HG03139 (cell line): ENCODE results near the gene SPDYE2B.
"Not testable (repeated sequence)": the region's sequence is repeated elsewhere in the genome, so short reads cannot be mapped to it uniquely, and the experiment has no call there.

Experiments
- ATAC-seq: cut with Tn5 transposase; IDR thresholded peaks from one replicate; pipeline ENCODE4 v1.9.1; 2021; ENCODE audit not compliant: unreplicated experiment

Gene SPDYE2B, protein sequence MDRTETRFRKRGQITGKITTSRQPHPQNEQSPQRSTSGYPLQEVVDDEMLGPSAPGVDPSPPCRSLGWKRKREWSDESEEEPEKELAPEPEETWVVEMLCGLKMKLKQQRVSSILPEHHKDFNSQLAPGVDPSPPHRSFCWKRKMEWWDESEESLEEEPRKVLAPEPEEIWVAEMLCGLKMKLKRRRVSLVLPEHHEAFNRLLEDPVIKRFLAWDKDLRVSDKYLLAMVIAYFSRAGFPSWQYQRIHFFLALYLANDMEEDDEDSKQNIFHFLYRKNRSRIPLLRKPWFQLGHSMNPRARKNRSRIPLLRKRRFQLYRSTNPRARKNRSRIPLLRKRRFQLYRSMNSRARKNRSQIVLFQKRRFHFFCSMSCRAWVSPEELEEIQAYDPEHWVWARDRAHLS

DNA sequence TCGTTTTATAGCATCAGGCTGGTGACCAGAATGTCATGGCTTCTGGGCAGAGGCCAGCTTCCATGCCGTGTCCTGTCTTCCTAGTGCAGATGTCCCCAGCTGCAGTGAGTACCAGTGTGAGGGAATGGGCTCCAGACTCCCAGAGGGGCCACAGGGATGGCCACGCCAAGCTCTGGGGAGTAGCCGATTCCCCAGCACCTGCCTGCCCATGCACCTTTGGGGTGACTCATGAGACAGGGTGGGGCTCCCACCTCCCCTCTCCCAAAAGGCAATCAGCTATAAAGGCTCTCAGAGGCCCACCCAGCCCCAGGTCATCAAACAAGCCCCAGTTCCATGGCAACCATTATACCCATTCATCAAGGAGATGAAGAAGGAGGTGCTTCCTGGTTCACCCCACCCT lies at the start of gene SPDYE2B:
TSS of gene SPDYE2B (plus strand) at position 396 of the 400 bp plus-strand sequence. CDS start 2,030 bp downstream, outside the sequence.
- ATAC-seq, result not testable (repeated sequence)

DNA sequence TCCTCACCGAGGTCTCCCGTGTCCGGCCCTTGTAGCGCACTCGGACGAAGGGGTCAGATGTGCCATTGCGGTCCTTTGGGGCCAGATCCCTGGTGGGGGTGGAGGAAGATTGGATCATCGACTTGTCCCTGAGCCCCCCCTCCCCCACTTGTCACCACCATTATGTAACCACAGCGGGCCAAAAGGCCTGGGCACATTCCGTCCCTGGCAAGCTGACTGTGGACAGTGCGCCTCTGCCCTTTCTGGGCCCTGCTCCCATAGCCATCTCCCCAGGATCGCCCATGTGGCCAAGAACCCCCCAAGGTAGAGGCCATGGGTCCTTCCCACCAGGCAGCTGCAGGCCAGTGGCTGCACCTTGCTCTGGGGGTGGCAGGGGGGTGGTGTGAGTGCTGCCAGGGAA lies 47.8 kb upstream of the SPDYE2B start:
- ATAC-seq, result not testable (repeated sequence)

DNA sequence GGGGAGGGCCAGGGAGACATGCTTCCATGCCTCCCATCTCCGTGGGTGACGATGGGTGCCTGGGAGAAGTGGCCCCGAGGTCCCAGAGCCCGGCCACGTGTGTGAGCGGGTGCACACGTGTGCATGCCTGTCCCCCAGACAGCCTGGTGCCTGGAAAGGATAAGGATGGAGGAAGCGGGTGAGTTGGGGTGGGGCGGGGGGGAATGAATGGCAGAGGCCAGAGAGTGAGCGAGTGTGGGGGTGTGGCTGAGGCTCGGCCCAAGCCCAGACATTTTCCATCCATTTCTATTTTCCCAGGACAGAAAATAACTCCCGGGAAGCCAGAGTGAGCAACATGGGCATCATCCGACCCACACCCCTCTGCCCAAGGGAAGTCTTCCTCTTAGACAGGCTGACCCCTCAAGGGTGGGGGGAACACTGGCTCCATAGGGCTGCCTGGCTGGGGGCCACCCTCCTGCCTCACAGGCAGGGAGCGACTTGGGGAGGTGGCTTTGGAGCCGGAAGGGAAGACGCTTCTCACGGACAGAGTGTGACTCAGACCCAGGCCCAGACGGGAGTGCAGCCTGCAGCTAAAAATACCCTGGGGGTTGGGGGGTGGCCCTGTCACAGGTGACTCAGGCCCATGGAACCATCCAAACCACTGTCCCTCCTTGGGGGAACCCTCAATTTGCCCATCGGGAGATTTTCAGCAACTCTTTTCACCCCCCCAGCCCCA lies 45.5 kb upstream of the SPDYE2B start:
- not testable (repeated sequence) for ATAC-seq

DNA sequence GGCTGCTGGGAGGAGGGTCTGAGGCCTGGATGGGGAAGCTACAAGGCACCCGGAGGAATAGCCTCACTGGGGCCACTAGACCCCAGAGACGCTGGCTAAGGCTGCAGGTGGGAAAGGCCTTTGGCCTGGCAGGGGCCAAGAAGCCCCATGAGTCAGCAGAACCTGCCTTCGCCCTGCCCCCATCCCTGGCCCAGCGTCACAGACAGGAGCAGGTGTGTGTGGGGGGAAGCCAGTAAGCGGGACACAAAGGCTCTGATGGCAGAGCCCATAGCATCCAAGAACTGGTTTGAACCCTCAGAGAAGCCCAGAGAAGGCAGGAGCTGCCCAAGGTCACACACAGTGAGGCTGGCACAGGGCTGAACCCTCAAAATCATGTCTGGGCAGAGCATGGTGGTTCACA lies 43.3 kb upstream of the SPDYE2B start:
- ATAC-seq, result not testable (repeated sequence)

DNA sequence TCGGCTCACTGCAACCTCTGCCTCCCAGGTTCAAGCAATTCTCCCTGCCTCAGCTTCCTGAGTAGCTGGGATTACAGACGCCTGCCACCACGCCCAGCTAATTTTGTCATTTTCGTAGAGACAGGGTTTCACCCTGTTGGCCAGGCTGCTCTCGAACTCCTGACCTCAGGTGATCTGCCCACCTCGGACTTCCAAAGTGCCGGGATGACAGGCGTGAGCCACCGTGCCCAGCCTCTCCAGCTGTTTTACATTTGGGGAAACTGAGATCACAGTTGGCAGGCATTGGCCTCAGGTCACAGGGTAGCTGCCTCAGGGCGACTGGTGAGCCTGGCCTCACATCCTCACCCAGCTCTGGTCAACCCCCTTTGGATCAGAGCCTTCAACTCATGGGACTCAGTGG lies 40.4 kb upstream of the SPDYE2B start:
- not testable (repeated sequence) for ATAC-seq

DNA sequence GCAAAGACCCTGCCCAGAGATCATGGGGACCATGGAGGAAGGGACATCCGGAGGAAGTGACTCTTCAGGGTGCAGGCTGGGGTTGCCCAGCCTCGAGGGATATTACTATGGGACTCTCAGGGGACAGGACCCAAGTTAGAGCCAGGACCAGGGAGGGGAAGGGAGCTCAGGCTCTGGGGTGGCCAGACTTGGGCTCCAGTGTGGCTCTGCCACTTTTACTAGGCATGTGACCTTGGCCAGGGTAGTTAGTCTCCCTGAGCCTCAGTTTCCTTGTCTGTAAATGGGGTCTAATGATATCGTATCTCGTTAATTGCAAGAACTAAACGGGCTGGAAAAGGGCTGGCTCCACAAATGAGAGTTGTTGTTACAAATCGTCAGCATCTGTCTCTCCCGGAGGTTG lies 39.7 kb upstream of the SPDYE2B start:
- not testable (repeated sequence) for ATAC-seq

DNA sequence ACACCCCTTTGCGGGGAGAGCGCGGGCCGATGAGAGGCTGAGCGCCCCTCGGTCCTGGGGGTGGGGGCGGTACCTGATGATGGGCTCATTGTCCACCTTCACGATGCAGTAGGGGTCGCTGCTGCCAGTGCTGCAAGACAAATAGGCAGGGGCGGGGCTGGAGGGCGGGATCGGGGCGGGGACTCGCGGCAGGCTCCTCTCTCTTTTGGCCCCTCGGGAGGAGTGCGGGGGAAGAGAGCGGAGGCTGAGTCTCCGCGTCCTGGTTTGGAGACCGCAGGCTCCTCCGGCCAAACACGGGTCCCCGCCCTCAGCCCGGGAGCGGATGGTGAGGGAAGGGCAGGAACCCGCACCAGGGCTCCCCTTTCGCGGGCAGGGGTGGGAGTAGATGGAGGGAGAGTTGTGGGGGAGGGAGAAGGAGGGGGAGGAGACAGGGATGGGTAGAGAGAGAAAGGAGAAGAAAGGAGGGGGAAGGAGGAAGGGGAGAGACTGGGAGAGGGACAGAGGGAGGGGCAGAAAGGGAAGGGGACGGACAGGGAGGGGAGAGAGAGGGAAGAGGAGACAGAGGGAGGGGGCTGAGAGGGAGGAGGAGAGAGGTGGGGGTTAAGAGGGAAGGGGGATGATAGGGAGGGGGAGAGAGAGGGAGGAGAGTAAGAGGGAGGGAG lies 39.0 kb upstream of the SPDYE2B start:
- peak; percentile 35 for ATAC-seq

DNA sequence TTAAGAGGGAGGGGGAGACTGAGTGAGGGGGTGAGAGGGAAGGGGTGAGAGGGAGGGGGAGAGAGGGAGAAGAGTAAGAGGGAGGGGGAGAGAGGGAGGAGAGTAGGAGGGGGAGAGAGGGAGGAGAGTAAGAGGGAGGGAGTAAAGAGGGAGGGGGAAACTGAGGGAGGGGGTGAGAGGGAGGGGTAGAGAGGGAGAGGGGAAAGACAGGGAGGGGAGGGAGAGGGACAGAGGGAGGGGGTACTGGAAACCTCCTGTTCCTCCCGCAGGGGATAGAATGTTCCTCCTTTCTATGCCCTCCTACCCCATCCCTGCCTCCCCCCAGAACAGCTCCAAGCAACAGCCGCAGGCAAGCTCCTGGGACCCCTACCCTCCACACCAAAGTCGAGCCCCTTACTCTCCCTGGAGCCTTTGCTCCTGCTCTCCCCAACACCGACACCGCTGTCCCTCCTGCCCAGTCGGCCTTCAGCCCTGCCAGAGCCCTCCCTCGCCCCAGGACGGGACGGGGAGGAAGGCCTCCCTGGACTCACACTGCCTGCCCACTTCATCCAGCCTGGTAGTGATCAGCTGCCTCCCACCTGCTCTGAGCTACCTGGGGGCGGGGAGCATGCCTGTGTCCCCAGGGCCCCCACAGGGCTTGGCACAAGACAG lies 38.3 kb upstream of the SPDYE2B start:
- not testable (repeated sequence) for ATAC-seq

DNA sequence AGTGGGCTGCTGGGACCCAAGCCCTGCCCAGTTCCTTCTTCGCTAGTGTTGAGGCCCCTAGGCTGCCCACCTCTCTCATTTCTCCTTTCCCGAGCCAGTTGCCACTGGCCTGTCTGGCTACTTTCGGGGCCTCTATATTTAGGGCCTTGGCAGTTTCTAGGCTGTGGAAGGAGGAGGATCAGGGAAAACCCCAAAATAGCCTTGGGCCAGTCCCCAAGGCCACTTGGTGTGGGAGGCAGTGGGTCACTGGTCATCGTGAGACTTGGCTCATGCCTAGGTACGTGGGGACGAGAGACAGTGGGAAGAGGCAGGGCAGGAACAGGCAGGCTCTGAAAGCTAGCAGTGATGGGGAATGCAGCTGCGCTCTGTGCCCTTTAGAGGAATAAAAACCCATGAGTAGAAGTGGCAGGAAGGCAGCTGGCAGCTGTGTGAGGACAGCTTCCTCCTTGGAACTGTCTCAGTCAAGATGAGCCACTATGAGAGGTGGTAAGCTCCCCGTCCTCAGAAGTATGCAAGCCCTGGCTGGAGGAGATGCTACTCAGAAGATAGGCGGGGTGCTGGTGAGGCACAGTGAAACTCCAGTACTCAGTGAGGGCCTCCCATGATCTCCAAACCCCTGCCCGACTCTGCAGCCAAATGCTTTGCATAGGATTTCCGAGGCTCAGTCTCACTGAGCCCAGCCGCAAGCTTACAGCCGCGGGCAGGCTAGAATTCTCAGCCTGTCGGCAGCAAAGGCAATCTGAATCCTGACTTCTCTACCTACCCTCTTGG lies 36.4 kb upstream of the SPDYE2B start:
- peak; percentile 56 for ATAC-seq

DNA sequence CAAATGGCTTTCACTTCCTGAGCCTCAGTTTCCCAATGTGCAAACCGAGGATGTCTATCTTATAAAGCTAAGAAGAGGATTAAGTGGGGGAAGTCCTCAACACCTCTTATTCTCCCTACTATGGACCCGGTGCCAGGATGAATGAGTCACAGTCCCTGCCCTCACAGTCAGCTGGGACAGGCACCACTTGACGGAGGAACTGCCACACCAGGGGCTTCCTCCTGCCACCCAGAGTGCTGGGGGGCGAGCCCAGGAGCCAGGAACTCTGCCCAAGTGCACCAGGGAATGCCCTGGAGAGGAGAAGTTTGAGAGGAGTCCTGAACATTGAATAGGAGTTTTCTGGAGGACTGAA lies 35.8 kb upstream of the SPDYE2B start:
- peak; percentile 11 for ATAC-seq

DNA sequence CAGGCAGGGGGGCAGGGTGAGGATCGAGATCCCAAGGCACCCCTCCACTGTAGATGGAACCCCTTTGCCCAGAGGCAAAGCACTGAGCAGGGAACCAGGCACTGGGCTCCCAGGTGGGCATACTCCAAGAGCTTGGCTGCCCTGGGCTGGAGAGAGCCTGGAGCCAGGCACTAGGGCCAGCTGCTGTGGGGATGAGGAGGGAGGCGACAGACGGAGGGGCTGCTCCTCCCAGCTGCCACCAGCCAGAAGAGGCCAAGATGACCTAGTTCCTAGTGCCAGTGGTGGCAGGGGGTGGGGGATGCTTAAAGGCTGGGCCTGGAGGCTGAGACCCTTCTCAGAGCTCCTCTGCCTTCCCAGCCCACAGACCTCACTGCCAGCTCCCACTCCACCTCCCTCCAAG lies 35.2 kb upstream of the SPDYE2B start:
- not testable (repeated sequence) for ATAC-seq

DNA sequence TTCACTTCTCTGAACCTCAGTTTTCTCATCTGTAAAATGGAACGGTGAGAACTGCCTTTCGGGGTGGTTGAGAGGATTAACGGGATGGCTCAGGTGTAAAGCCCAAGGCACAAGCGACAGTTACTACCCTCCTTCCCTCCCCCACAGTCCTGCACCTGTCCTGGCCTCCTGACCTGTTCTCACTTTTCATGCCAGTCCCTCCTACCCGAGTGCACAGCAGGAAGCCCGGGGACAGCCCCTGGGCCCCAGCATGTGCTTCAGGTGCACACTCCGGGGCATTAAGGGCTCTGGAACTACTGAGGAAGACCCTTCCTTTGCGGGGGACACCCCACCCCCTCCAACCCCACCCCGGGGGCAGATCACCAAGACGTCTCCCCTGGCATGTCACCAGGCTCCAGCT lies 34.2 kb upstream of the SPDYE2B start:
- not testable (repeated sequence) for ATAC-seq

DNA sequence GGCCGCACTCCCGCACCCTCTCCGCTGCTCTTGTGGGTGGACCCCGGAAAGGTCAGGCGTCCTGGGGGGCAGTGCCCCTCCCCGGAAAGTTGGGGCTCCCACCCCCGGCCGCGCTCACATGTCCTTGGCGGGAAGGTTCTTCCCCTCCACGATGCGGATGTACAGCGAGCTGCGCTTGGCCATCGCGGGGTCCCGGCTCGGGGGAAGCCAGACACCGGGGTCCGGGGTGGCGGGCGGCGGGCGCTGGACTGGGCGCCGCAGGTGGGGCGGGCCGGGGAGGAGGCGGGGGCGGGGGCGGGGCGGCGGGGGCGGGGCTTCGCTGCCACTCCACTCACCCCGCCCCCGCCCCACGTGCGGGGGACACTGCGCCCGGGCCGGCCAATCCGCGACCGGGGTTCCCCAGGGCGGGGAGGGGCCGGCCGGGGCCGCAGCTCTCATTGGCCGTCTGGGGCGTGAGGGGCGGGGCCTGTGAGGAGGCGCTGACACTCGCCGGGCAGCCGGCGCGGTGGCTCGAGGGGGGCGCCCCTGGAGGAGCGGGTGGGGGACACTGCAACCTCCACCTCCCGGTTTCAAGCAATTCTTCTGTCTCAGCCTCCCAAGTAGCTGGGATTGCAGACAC lies 33.5 kb upstream of the SPDYE2B start, which contains the start of gene RASA4:
TSS of gene RASA4 (minus strand) at position 250 of the 619 bp plus-strand sequence. CDS start at position 183, 67 bp downstream.
- peak; percentile 69 for ATAC-seq

DNA sequence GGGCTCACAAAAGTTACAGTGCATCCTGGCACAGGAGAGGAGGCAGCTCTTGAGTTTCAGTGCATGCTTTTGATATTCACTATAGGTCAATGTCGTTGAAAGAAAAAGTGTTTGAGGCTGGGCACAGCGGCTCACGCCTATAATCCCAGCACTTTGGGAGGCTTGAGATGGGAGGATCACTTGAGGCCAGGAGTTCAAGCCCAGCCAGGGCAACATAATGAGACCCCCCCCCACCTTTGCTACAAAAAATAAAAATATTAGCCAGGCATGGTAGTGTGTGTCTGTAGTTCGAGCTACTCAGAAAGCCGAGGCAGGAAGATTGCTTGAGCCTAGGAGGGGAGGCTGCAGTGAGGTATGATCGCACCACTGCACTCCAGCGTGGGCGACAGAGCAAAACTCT lies 32.0 kb upstream of the SPDYE2B start:
- ATAC-seq, result not testable (repeated sequence)

DNA sequence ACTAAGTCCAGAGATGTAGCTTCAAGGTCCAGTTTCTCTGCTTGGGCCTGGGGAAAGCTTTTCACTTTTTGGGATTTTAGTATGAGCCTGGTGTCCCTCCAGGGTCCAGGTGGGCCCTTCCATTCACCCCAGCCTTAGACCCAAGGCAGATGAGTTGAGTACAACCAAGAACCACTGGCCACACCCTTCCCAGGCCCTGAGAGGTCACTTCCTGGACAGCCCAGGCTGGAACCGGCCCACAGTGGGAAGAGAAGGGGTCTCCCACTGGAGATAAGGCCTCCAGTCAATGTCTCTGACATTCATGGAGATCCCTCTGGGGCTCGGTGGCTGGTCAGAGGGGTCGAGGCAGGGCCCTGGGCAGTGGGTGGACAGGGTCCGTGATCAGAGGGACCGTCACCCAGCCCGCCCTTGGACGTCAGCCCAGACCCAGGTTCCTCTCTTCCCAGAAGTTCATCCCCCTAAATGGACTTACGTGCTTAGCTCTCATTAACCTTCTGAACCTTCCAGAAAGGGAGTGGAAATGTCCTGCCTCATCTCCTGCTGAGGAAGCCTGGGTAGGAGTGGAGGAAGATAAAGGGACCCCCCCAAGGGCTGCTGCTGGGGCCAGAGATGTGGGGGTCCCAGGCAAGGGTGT lies 22.7 kb upstream of the SPDYE2B start:
- not testable (repeated sequence) for ATAC-seq

DNA sequence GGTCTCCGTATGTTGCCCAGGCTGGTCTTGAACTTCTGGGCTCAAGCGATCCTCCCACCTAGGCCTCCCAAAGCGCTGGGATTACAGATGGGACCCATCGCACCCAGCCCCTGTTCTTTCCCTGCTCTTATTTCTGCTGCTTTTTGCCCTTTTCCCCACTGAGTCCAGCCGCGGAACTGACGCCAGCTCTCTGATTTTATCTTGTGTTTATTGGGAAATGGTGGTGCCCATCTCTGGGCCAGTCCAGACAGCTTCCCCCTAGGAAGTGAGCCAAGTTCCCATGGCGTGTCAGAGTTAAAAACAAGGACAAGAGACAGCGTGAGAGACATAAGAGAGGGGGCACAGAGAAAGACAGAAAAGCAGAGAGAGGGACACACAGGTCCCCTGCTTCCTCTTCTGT lies 19.5 kb upstream of the SPDYE2B start:
- not testable (repeated sequence) for ATAC-seq

DNA sequence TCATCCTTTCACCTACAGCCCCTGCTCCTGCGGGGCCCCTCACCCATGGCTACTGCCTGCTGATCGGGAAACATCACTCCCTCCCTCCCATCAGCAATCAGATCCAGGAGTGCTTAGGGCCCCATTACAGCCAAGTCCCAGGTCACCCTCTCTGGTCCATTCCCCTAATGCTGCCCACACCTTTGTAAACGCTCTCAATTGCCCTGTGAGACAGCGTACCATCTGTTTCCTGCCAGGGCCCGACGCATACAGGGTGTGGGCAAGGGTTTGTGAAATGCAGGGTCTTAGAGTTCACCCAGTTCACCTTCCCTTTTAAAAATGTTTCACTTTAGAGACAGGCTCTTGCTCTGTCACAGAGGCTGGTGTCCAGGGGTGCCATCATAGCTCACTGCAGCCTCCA lies 15.8 kb upstream of the SPDYE2B start:
- not testable (repeated sequence) for ATAC-seq

DNA sequence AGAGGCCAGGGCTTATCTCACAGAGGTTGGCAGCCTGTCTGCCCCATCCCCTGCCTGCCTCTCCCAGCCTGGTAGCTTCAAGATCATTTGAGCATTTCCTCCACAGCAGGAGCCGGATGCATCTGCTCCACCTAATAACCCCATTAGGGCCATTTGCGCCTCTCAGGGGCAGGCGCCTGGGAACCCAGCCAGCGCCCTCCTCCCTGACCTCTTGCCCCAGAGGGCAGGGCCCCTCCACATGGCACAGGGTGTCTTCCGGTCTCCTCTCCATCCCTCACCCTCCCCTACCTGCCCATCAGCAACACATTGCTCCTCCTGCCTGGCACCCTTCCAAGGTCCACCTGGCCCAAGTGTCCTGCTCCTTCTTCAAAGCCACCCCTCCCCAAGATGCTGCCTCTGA lies 14.8 kb upstream of the SPDYE2B start:
- not testable (repeated sequence) for ATAC-seq

DNA sequence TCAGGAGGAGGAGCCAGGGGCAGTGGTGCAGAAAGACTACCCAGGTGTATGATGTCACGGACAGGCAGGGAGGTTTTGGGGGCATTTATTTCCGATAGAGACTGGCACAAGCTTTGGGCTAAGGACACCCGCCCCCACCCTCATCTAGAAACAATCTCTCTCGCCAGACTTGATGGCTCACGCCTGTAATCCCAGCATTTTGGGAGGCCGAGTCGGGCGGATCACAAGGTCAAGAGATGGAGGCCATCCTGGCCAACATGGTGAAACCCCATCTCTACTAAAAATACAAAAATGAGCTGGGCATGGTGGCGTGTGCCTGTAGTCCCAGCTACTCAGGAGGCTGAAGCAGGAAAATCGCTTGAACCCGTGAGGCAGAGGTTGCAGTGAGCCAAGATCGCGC lies 13.2 kb upstream of the SPDYE2B start:
- ATAC-seq, result not testable (repeated sequence)
